Aortic smooth muscle cell (primary cell): Measurements from ENCODE around the gene ITIH1. TPM values are rescaled to one million over a fixed set of nuclear protein-coding genes. Genes with fewer than 3 reads are reported as not detected.

Experiments
- total RNA-seq: library from RNA; depleted of rRNA; stranded (reverse); fragments of >200 nt; gene quantifications from 2 replicates; pipeline ENCODE4 v1.2.3, GENCODE V29; 2014

ITIH1 gene
- 0.40 and 0.56 TPM in 2 replicates for total RNA-seq

GRCh38 chr3:52777127-52777958 lies at the start of gene ITIH1:
ITIH1 (plus strand) TSS chr3:52777599; CDS start chr3:52777616, 17 bp downstream.

GRCh38 chr3:52770496-52771333 lies 6.7 kb upstream of the ITIH1 start, which contains the start of gene NEK4:
NEK4 (minus strand) TSS chr3:52770940; CDS start chr3:52770746, 194 bp downstream.

GRCh38 chr3:52794612-52795099 lies 17.3 kb downstream of the ITIH1 start, which contains the start of gene ITIH3:
ITIH3 (plus strand) TSS chr3:52794796; CDS start chr3:52794804, 8 bp downstream.

GRCh38 chr3:52830535-52831258 lies 53.3 kb downstream of the ITIH1 start, which contains the start of gene ITIH4:
ITIH4 (minus strand) TSS chr3:52830672; CDS start chr3:52830642, 30 bp downstream.

GRCh38 chr3:52834871-52835501 lies 57.6 kb downstream of the ITIH1 start, which contains the start of gene MUSTN1:
MUSTN1 (minus strand) TSS chr3:52835019; CDS start chr3:52834948, 71 bp downstream.

Other genes with a start within 250 kb of the ITIH1 start
- 47.2 and 59.3 TPM in 2 replicates for gene NT5DC2, start 243.7 kb upstream of the ITIH1 start, total RNA-seq
- gene UQCC5, start 241.0 kb upstream of the ITIH1 start, total RNA-seq = 6.7 and 12.0 TPM in 2 replicates
- gene PBRM1, start 91.7 kb upstream of the ITIH1 start, total RNA-seq = 56.4 and 66.8 TPM in 2 replicates
- 100 and 106 TPM in 2 replicates for gene GNL3, start 91.6 kb upstream of the ITIH1 start, total RNA-seq
- 120 and 126 TPM in 2 replicates for gene GLT8D1, start 71.8 kb upstream of the ITIH1 start, total RNA-seq
- gene SPCS1, start 71.5 kb upstream of the ITIH1 start, total RNA-seq = 51.5 and 52.5 TPM in 2 replicates
- 34.1 and 38.2 TPM in 2 replicates for gene NEK4, start 6.7 kb upstream of the ITIH1 start, total RNA-seq
- 1.1 and 2.8 TPM in 2 replicates for gene ITIH3, start 17.2 kb downstream of the ITIH1 start, total RNA-seq
- gene ITIH4, start 53.1 kb downstream of the ITIH1 start, total RNA-seq = 2.6 and 4.8 TPM in 2 replicates
- gene MUSTN1, start 57.4 kb downstream of the ITIH1 start, total RNA-seq = not detected in 2 replicates
- gene STIMATE, start 119.9 kb downstream of the ITIH1 start, total RNA-seq = 15.8 and 16.5 TPM in 2 replicates